GM23338 (cell line): ENCODE measurements around the gene TRIP10. TPM values are rescaled to one million over a fixed set of nuclear protein-coding genes. Genes with fewer than 3 reads are reported as not detected.

Experiments
- ATAC-seq: fragments of 200-7000 bp; cut with Tn5 transposase; 3 replicates; pipeline ENCODE4 v1.9.1; 2020
- DNase-seq: peaks from one replicate; pipeline ENCODE4 v3.0.0-alpha.2; 2015; ENCODE audit warnings: low spot score
- H2AFZ ChIP-seq: fragments of 200-600 bp; sonication (generic); 2 replicates; pipeline ENCODE4 v1.8.0; 2016; ENCODE audit warnings: antibody characterized with exemption, mild to moderate bottlenecking, moderate library complexity
- H3F3A ChIP-seq: fragments of 200-600 bp; sonication (generic); replicated peaks from 2 replicates; pipeline ENCODE4 v1.8.0; 2017; ENCODE audit warnings: antibody characterized with exemption, mixed run types, low read depth
- H3K27ac ChIP-seq: fragments of 200-600 bp; sonication (generic); 2 replicates; pipeline ENCODE4 v1.6.1; 2016; ENCODE audit warnings: low read depth
- H3K27me3 ChIP-seq: fragments of 200-600 bp; sonication (generic); 2 replicates; pipeline ENCODE4 v1.8.0; 2016; ENCODE audit warnings: mild to moderate bottlenecking, mixed run types, moderate library complexity; ENCODE audit not compliant: insufficient read depth
- H3K36me3 ChIP-seq: fragments of 200-600 bp; sonication (generic); 2 replicates; pipeline ENCODE4 v1.8.0; 2016; ENCODE audit warnings: mild to moderate bottlenecking; ENCODE audit not compliant: insufficient read depth
- H3K4me1 ChIP-seq: fragments of 200-600 bp; sonication (generic); 2 replicates; pipeline ENCODE4 v1.8.0; 2016; ENCODE audit warnings: mild to moderate bottlenecking, moderate library complexity; ENCODE audit not compliant: insufficient read depth
- H3K4me2 ChIP-seq: fragments of 200-600 bp; sonication (generic); 2 replicates; pipeline ENCODE4 v1.7.1; 2017; ENCODE audit warnings: mixed run types
- H3K4me3 ChIP-seq: fragments of 200-600 bp; sonication (generic); 2 replicates; pipeline ENCODE4 v1.6.1; 2016; ENCODE audit warnings: mixed run types
- H3K79me2 ChIP-seq: fragments of 200-600 bp; sonication (generic); replicated peaks from 2 replicates; pipeline ENCODE4 v1.8.0; 2017; ENCODE audit warnings: mild to moderate bottlenecking; ENCODE audit not compliant: insufficient read depth
- H3K9me2 ChIP-seq: fragments of 200-600 bp; sonication (generic); 2 replicates; pipeline ENCODE4 v1.8.0; 2017; ENCODE audit not compliant: insufficient read depth
- H4K20me1 ChIP-seq: fragments of 200-600 bp; sonication (generic); replicated peaks from 2 replicates; pipeline ENCODE4 v1.8.0; 2017; ENCODE audit warnings: mild to moderate bottlenecking; ENCODE audit not compliant: insufficient read depth
- H3K27ac Mint-ChIP-seq: 2 replicates; pipeline ENCODE4 v1.8.0; 2020; ENCODE audit warnings: inconsistent platforms, mild to moderate bottlenecking, moderate library complexity, mixed read lengths
- H3K27me3 Mint-ChIP-seq: 3 replicates; pipeline ENCODE4 v1.8.0; 2022; ENCODE audit warnings: low read depth, mild to moderate bottlenecking, moderate library complexity, mixed read lengths, inconsistent platforms; ENCODE audit not compliant: insufficient read depth, poor library complexity
- H3K36me3 Mint-ChIP-seq: 3 replicates; pipeline ENCODE4 v1.8.0; 2021; ENCODE audit warnings: low read depth, mild to moderate bottlenecking, inconsistent platforms, moderate library complexity, mixed read lengths
- H3K4me1 Mint-ChIP-seq: 3 replicates; pipeline ENCODE4 v1.8.0; 2020; ENCODE audit warnings: mild to moderate bottlenecking, inconsistent platforms, mixed read lengths
- H3K4me3 Mint-ChIP-seq: 3 replicates; pipeline ENCODE4 v1.8.0; 2021; ENCODE audit warnings: moderate library complexity, mild to moderate bottlenecking, inconsistent platforms, mixed read lengths
- H3K9me3 Mint-ChIP-seq: 3 replicates; pipeline ENCODE4 v1.8.0; 2020; ENCODE audit warnings: moderate library complexity, mild to moderate bottlenecking, inconsistent platforms, mixed read lengths
- CREB1 ChIP-seq: fragments of 250-450 bp; sonication (Bioruptor Pico); IDR thresholded peaks from 2 replicates; pipeline ENCODE4 v1.5.0; 2020; ENCODE audit warnings: low read depth, mild to moderate bottlenecking, moderate library complexity
- JUNB ChIP-seq: IDR thresholded peaks from one replicate; pipeline ENCODE4 v1.6.1; 2016; ENCODE audit warnings: antibody characterized with exemption; ENCODE audit not compliant: unreplicated experiment
- POLR2AphosphoS5 ChIP-seq: IDR thresholded peaks from 2 replicates; pipeline ENCODE4 v1.6.1; 2016; ENCODE audit warnings: antibody characterized with exemption, low read depth
- ZNF114 ChIP-seq: fragments of 250-450 bp; sonication (Bioruptor Pico); IDR thresholded peaks from 2 replicates; pipeline ENCODE4 v1.5.0; 2020; ENCODE audit warnings: mild to moderate bottlenecking, moderate library complexity
- polyA plus RNA-seq: library from polyadenylated mRNA; unstranded; fragments of >200 nt; fragmentation: Nextera tagmentation; extraction: Ambion mirVana; gene quantifications from 2 replicates; pipeline ENCODE4 v1.2.1, GENCODE V29; 2016
- total RNA-seq: library from RNA; depleted of rRNA; stranded (reverse); fragments of >200 nt; shearing (Covaris generic); gene quantifications from 2 replicates; pipeline ENCODE4 v1.2.3, GENCODE V29; 2014
- TF ChIP-seq, protein P1 (sequence below): fragments of 250-450 bp; sonication (Bioruptor Pico); IDR thresholded peaks from 2 replicates; pipeline ENCODE4 v1.5.0; 2020; ENCODE audit warnings: mild to moderate bottlenecking, moderate library complexity

TRIP10 gene
- total and polyA plus RNA-seq, 2 experiments from 2014 or later = 56.8 to 68.5 TPM

DNA sequence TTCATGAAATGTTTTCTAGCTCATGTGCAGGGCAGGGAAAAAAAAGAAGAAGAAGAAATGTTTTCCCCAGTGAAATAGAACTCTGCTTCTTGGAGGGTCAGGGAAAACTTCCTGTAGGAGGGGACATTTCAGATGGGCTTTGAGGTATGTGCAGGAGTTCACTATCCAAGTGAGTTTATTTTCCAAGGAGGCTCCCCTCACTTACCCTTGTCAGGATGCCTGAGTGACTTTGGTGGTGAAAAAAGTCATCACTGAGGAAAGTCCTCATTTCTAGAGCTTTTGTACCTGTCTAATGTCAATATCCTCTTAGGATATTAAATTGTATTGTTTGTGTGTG is 18.4 kb upstream of the TRIP10 start (continued):
- TF ChIP-seq, protein P1, sequence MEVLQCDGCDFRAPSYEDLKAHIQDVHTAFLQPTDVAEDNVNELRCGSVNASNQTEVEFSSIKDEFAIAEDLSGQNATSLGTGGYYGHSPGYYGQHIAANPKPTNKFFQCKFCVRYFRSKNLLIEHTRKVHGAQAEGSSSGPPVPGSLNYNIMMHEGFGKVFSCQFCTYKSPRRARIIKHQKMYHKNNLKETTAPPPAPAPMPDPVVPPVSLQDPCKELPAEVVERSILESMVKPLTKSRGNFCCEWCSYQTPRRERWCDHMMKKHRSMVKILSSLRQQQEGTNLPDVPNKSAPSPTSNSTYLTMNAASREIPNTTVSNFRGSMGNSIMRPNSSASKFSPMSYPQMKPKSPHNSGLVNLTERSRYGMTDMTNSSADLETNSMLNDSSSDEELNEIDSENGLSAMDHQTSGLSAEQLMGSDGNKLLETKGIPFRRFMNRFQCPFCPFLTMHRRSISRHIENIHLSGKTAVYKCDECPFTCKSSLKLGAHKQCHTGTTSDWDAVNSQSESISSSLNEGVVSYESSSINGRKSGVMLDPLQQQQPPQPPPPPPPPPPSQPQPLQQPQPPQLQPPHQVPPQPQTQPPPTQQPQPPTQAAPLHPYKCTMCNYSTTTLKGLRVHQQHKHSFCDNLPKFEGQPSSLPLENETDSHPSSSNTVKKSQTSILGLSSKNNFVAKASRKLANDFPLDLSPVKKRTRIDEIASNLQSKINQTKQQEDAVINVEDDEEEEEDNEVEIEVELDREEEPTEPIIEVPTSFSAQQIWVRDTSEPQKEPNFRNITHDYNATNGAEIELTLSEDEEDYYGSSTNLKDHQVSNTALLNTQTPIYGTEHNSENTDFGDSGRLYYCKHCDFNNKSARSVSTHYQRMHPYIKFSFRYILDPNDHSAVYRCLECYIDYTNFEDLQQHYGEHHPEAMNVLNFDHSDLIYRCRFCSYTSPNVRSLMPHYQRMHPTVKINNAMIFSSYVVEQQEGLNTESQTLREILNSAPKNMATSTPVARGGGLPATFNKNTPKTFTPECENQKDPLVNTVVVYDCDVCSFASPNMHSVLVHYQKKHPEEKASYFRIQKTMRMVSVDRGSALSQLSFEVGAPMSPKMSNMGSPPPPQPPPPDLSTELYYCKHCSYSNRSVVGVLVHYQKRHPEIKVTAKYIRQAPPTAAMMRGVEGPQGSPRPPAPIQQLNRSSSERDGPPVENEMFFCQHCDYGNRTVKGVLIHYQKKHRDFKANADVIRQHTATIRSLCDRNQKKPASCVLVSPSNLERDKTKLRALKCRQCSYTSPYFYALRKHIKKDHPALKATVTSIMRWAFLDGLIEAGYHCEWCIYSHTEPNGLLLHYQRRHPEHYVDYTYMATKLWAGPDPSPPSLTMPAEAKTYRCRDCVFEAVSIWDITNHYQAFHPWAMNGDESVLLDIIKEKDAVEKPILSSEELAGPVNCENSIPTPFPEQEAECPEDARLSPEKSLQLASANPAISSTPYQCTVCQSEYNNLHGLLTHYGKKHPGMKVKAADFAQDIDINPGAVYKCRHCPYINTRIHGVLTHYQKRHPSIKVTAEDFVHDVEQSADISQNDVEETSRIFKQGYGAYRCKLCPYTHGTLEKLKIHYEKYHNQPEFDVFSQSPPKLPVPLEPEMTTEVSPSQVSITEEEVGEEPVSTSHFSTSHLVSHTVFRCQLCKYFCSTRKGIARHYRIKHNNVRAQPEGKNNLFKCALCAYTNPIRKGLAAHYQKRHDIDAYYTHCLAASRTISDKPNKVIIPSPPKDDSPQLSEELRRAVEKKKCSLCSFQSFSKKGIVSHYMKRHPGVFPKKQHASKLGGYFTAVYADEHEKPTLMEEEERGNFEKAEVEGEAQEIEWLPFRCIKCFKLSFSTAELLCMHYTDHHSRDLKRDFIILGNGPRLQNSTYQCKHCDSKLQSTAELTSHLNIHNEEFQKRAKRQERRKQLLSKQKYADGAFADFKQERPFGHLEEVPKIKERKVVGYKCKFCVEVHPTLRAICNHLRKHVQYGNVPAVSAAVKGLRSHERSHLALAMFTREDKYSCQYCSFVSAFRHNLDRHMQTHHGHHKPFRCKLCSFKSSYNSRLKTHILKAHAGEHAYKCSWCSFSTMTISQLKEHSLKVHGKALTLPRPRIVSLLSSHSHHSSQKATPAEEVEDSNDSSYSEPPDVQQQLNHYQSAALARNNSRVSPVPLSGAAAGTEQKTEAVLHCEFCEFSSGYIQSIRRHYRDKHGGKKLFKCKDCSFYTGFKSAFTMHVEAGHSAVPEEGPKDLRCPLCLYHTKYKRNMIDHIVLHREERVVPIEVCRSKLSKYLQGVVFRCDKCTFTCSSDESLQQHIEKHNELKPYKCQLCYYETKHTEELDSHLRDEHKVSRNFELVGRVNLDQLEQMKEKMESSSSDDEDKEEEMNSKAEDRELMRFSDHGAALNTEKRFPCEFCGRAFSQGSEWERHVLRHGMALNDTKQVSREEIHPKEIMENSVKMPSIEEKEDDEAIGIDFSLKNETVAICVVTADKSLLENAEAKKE (CRISPR knock-in tag) = no peak
- no peak for TF ChIP-seq CREB1

DNA sequence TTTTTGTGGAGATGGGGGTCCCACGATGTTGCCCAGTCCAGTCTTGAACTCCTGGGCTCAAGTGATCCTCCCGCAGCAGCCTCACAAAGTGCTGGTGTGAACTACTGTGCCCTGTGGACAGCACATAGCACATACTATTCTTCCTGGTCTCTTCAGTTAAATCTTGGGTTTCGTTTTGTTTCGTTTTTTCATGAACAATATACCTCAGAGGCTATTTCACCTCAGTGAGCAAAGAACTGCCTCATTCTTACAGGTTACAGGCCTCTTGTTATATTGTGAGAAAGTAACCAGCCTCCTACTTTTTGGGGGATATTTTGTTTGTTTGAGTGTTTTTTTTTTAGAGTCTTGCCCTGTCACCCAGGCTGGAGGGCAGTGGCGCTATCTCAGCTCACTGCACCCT is 17.7 kb upstream of the TRIP10 start:
- H3K36me3 ChIP-seq = no peaks in the 10 kb centered on the region
- H3K79me2 ChIP-seq = no peaks in the 10 kb centered on the region
- no peak for ATAC-seq
- no peak overlapping the region for H3K4me3 ChIP-seq
- Mint-ChIP-seq H3K27ac (no peak overlapping the region), H3K36me3 (peaks cover 20% of the 10 kb centered on the region), H3K4me1 (peaks cover 6% of the 10 kb centered on the region), H3K4me3 (no peak overlapping the region), H3K9me3 (peaks cover 38% of the 10 kb centered on the region), H3K27me3 (peaks cover 15% of the 10 kb centered on the region)
- no peaks in the 10 kb centered on the region for H3K27me3 ChIP-seq
- H3F3A ChIP-seq = peaks cover 8% of the 10 kb centered on the region
- no peak for DNase-seq
- no peaks in the 10 kb centered on the region for H4K20me1 ChIP-seq
- no peak overlapping the region for H3K27ac ChIP-seq
- no peak overlapping the region for H2AFZ ChIP-seq
- H3K4me1 ChIP-seq = peaks cover 12% of the 10 kb centered on the region
- H3K9me2 ChIP-seq = no peaks in the 10 kb centered on the region
- TF ChIP-seq POLR2AphosphoS5 (no peak), JUNB (no peak), ZNF114 (CRISPR knock-in tag) (no peak)
- no peak overlapping the region for H3K4me2 ChIP-seq
